HG02571 (cell line): ENCODE results near the gene CAMTA1.

Experiments
- ATAC-seq: cut with Tn5 transposase; IDR thresholded peaks from one replicate; pipeline ENCODE4 v1.9.1; 2021; ENCODE audit warnings: mild to moderate bottlenecking, moderate library complexity; ENCODE audit not compliant: unreplicated experiment

Gene CAMTA1

GRCh38 chr1:6871300-6871972 lies 86.2 kb downstream of the CAMTA1 start:
- no peak for ATAC-seq

- ATAC-seq: no peak
Observed at GRCh38 chr1:6872573-6873261, 87.5 kb downstream of the CAMTA1 start.

- ATAC-seq: no peak
Observed at GRCh38 chr1:6873298-6874015, 88.2 kb downstream of the CAMTA1 start.

GRCh38 chr1:6874298-6874697 lies 89.0 kb downstream of the CAMTA1 start:
- no peak for ATAC-seq

- ATAC-seq: no peak
Observed at GRCh38 chr1:6880951-6881690, 95.9 kb downstream of the CAMTA1 start.

- ATAC-seq: no peak
Observed at GRCh38 chr1:6882414-6882813, 97.2 kb downstream of the CAMTA1 start.

GRCh38 chr1:6884652-6885153 lies 99.4 kb downstream of the CAMTA1 start:
- ATAC-seq: no peak

- ATAC-seq: no peak
Observed at GRCh38 chr1:6885426-6885825, 100.2 kb downstream of the CAMTA1 start.

GRCh38 chr1:6886523-6886922 lies 101.3 kb downstream of the CAMTA1 start:
- no peak for ATAC-seq

GRCh38 chr1:6888268-6888667 lies 103.0 kb downstream of the CAMTA1 start:
- no peak for ATAC-seq

- no peak for ATAC-seq
Observed at GRCh38 chr1:6888870-6889269, 103.6 kb downstream of the CAMTA1 start.

- no peak for ATAC-seq
Observed at GRCh38 chr1:6889875-6890480, 104.7 kb downstream of the CAMTA1 start.

GRCh38 chr1:6890686-6891085 lies 105.4 kb downstream of the CAMTA1 start:
- no peak for ATAC-seq

- ATAC-seq: no peak
Observed at GRCh38 chr1:6891781-6892579, 106.7 kb downstream of the CAMTA1 start.

- ATAC-seq: no peak
Observed at GRCh38 chr1:6893388-6893787, 108.1 kb downstream of the CAMTA1 start.

- no peak for ATAC-seq
Observed at GRCh38 chr1:6897138-6897537, 111.9 kb downstream of the CAMTA1 start.

- no peak for ATAC-seq
Observed at GRCh38 chr1:6898974-6899539, 113.8 kb downstream of the CAMTA1 start.

GRCh38 chr1:6899621-6900020 lies 114.4 kb downstream of the CAMTA1 start:
- ATAC-seq: no peak

- no peak for ATAC-seq
Observed at GRCh38 chr1:6902153-6902552, 116.9 kb downstream of the CAMTA1 start.
